GM12891 (cell line): ENCODE data around the gene C12orf75.

Source experiments
- POLR2A ChIP-seq: IDR thresholded peaks from 2 replicates; pipeline ENCODE4 v1.6.1; 2011; ENCODE audit warnings: low read depth, low read length, control low read depth
- POLR2AphosphoS5 ChIP-seq: IDR thresholded peaks from 2 replicates; pipeline ENCODE4 v1.6.1; 2011; ENCODE audit warnings: low read depth, low read length, control low read depth
- SPI1 ChIP-seq: IDR thresholded peaks from 2 replicates; pipeline ENCODE4 v1.6.1; 2011; ENCODE audit warnings: low read depth, low read length, control low read depth

DNA sequence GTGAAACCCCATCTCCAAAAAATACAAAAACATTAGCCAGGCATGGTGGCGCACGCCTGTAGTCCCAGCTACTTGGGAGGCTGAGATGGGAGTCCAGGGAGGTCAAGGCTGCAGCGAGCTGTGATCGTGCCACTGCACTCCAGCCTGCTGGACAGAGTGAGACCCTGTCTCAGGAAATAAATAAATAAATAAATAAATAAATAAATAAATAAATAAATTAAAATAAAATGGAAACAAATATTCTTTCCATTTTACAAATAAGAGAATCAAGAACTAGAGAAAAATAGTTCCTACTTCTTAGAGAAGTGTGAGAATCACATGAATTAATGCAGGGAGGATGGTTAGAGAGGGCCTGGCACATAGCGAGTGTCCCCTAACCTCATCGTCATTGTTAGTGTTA, 53.7 kb downstream of the C12orf75 start:
- TF ChIP-seq POLR2A (no peak), SPI1 (no peak), POLR2AphosphoS5 (no peak)
